ENCODE measurements around the gene AIG1.
"Not testable (repeated sequence)": the region's sequence is repeated elsewhere in the genome, so short reads cannot be mapped to it uniquely, and the experiment has no call there.

The AIG1 gene

DNA sequence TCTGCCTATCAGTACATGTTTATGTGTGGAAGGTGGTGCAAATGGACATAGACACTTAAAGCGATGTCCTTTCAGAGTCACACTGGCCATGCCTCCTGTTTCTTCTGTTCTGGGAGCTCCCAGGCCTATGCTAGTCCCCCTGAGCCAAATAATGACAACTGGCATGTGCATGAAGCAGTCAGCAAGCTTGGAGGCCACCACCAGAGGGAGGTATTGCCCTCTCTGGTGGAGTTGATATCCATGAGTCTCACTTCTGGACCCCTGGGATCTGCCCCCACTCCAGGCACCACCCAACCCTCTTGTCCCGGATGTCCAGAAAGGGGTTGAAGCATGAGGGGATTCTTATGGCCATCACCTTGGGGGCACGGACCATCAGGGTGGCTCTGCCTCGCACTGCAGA lies 172.2 kb downstream of the AIG1 start:
- Histone ChIP-seq H3K4me3 (no peak overlapping the region), H3K9me3 (no peaks in the 10 kb centered on the region), H3K4me2 (no peak overlapping the region), H3K27me3 (no peaks in the 10 kb centered on the region), H3K36me3 (no peaks in the 10 kb centered on the region), H3K4me1 (no peaks in the 10 kb centered on the region), H4K20me1 (no peaks in the 10 kb centered on the region), H3K27ac (no peak overlapping the region), H3K9ac (no peak overlapping the region)
- no peak for TF ChIP-seq Cebpa-rat (IDR thresholded peaks at IDR 0.05)

DNA sequence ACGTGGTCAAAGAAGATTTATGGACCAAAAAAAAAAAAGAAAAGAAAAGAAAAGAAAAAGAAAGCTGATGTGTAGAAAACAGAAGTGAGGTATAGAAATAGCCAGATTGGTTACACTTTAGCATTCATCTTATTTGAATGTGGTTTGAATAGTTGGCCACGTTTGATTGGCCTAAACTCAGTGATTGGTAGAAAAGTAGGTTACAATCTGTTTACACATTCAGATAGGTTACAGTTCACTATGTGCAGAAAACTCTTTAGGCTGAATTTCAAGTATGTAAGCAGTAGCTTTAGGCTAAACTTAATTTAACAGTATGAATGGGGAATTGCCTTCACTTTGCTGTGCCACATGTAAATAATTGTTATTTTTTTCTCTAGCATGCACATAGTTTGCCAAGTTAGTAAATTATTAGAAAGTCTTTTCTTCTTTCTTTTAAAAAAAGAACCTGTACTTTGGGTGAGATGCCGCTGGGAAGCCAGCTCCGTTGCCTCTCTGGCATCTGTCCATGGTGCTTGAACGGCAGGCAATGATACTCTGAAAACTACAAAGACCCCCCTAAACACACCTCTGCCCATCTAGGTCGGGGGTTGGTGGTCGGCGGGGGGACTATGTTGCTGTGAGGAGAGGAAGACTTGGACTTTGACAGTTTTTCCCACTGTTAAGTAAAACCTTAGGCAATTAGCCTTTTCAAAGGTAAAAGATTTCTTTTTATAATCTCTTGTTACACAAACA lies 173.0 kb downstream of the AIG1 start:
- Histone ChIP-seq H4K20me1 (no peaks in the 10 kb centered on the region), H3K36me3 (no peaks in the 10 kb centered on the region), H3K4me1 (no peaks in the 10 kb centered on the region), H3K27me3 (no peaks in the 10 kb centered on the region), H3K27ac (no peak overlapping the region), H3K4me2 (no peak overlapping the region), H3K4me3 (no peak overlapping the region), H3K9ac (no peak overlapping the region), H3K9me3 (no peaks in the 10 kb centered on the region)
- no peak for TF ChIP-seq Cebpa-rat (IDR thresholded peaks at IDR 0.05)

GRCh38 chr6:143234734-143235133 lies 174.0 kb downstream of the AIG1 start:
- Histone ChIP-seq H3K4me3 (no peak overlapping the region), H3K27ac (no peak overlapping the region), H3K36me3 (no peaks in the 10 kb centered on the region), H3K27me3 (no peaks in the 10 kb centered on the region), H4K20me1 (no peaks in the 10 kb centered on the region), H3K9me3 (no peaks in the 10 kb centered on the region), H3K4me1 (no peaks in the 10 kb centered on the region), H3K4me2 (no peak overlapping the region), H3K9ac (no peak overlapping the region)
- no peak for TF ChIP-seq Cebpa-rat (IDR thresholded peaks at IDR 0.05)

- Histone ChIP-seq H3K9me3 (no peaks in the 10 kb centered on the region), H3K9ac (no peak overlapping the region), H3K4me3 (no peak overlapping the region), H3K4me1 (no peaks in the 10 kb centered on the region), H3K27ac (no peak overlapping the region), H4K20me1 (no peaks in the 10 kb centered on the region), H3K27me3 (no peaks in the 10 kb centered on the region), H3K36me3 (no peaks in the 10 kb centered on the region), H3K4me2 (no peak overlapping the region)
- no peak for TF ChIP-seq Cebpa-rat (IDR thresholded peaks at IDR 0.05)
These were observed 175.6 kb downstream of the AIG1 start for GRCh38 chr6:143236151-143236798.

DNA sequence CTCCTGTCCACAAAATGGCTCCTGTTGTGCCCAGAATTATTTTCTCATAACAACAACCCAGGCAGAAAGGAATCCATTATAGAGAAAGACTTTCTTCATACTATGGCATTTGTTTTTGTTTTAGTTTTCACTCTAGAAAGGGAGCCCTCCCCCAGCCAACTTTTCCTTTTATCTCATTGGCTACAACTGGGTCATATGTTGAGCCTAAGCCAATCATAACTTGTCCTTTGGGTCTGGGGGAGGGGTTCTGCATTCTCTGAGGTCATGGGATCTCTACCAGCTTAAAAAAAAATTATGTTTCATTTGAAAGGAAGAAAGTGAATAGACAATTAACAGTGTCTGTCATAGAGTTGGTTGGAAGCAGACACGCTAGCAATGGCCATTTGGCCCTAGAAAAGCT lies 177.6 kb downstream of the AIG1 start:
- Histone ChIP-seq H3K4me1 (no peaks in the 10 kb centered on the region), H3K4me3 (no peak overlapping the region), H3K9ac (no peak overlapping the region), H3K27me3 (no peaks in the 10 kb centered on the region), H3K36me3 (no peaks in the 10 kb centered on the region), H3K9me3 (no peaks in the 10 kb centered on the region), H3K27ac (no peak overlapping the region), H3K4me2 (no peak overlapping the region), H4K20me1 (no peaks in the 10 kb centered on the region)
- TF ChIP-seq Cebpa-rat (IDR thresholded peaks at IDR 0.05), result no peak

GRCh38 chr6:143241111-143241510 lies 180.4 kb downstream of the AIG1 start:
- H3K9ac ChIP-seq, result no peak overlapping the region
- no peaks in the 10 kb centered on the region for H3K4me1 ChIP-seq
- no peaks in the 10 kb centered on the region for H3K27me3 ChIP-seq
- H4K20me1 ChIP-seq, result no peaks in the 10 kb centered on the region
- TF ChIP-seq Cebpa-rat (IDR thresholded peaks at IDR 0.05), result no peak
- no peak overlapping the region for H3K4me3 ChIP-seq
- H3K36me3 ChIP-seq, result no peaks in the 10 kb centered on the region
- H3K4me2 ChIP-seq, result no peak overlapping the region
- H3K9me3 ChIP-seq, result peaks cover 4% of the 10 kb centered on the region; the same call in 1 of the 2 replicates
- H3K27ac ChIP-seq, result no peak overlapping the region

GRCh38 chr6:143241911-143242310 lies 181.2 kb downstream of the AIG1 start:
- Histone ChIP-seq H3K9ac (no peak overlapping the region), H3K9me3 (peaks cover 10% of the 10 kb centered on the region; the same call in 1 of the 2 replicates), H3K4me1 (no peaks in the 10 kb centered on the region), H3K27ac (no peak overlapping the region), H3K4me2 (no peak overlapping the region), H4K20me1 (no peaks in the 10 kb centered on the region), H3K36me3 (no peaks in the 10 kb centered on the region), H3K4me3 (no peak overlapping the region), H3K27me3 (no peaks in the 10 kb centered on the region)
- TF ChIP-seq Cebpa-rat (IDR thresholded peaks at IDR 0.05), result no peak

DNA sequence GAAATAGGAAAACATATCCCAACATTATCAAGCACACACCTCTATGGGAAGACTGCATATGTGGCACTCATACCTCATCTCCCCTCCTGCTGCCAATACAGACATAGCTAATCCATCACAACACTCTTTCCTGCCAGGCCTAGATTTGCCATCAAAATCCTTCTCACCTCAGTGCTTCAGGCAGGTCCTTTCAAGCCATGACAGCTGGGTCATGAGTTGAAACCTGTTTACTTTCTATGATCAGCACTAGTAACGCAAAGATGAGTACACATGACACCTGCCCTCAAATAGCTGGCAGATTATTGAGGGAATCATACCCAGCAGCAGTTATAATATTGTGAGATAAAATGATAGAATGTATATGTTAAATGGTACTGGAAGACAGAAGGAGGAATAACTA lies 183.1 kb downstream of the AIG1 start:
- TF ChIP-seq Cebpa-rat (IDR thresholded peaks at IDR 0.05), result no peak
- no peak overlapping the region for H3K4me2 ChIP-seq
- no peaks in the 10 kb centered on the region for H4K20me1 ChIP-seq
- no peaks in the 10 kb centered on the region for H3K27me3 ChIP-seq
- H3K4me3 ChIP-seq, result no peak overlapping the region
- H3K9ac ChIP-seq, result no peak overlapping the region
- no peaks in the 10 kb centered on the region for H3K4me1 ChIP-seq
- H3K36me3 ChIP-seq, result no peaks in the 10 kb centered on the region
- H3K27ac ChIP-seq, result no peak overlapping the region
- peaks cover 11% of the 10 kb centered on the region; the same call in 1 of the 2 replicates for H3K9me3 ChIP-seq

DNA sequence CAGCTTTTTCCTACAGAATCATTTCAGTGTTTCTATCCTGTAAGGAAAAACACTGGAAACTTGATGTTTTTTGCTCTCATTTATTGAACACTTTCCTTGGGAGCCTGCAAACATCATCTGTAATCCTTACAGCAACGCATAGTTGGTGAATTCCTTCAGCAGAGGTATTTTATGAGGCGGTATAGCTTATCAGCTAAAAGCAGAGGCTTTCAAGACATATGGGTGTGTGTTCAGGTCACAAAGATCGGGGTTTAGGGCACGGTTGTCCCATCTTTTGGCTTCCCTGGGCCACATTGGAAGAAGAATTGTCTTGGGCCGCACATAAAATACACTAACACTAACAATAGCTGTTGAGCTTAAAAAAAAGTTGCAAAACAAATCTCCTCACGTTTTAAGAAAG lies 185.0 kb downstream of the AIG1 start:
- Histone ChIP-seq H4K20me1 (no peaks in the 10 kb centered on the region), H3K4me1 (no peaks in the 10 kb centered on the region), H3K27me3 (no peaks in the 10 kb centered on the region), H3K9ac (no peak overlapping the region), H3K36me3 (no peaks in the 10 kb centered on the region), H3K4me3 (no peak overlapping the region), H3K4me2 (no peak overlapping the region), H3K27ac (no peak overlapping the region), H3K9me3 (peaks cover 11% of the 10 kb centered on the region; the same call in 1 of the 2 replicates)
- TF ChIP-seq Cebpa-rat (IDR thresholded peaks at IDR 0.05), result no peak

DNA sequence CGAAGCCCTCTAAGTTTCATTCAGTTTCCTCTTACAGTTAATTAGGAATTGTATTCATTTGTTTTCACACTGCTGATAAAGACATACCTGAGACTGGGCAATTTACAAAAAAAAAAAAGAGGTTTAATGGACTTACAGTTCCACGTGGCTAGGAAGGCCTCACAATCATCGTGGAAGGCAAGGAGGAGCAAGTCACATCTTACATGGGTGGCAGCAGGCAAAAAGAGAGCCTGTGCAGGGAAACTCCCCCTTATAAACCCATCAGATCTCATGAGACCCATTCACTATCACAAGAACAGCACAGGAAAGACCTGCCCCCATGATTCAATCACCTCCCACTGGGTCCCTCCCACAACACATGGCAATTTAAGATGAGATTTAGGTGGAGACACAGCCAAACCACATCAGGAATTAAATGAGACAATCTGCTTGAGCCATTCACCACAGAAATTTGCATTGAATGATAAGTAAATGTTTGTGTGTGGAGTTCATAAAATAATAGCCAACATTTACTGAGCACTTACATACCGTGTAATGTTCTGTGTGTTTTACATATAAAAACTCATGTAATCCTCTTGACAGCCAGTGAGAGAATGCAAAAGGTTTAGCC lies 185.6 kb downstream of the AIG1 start:
- not testable (repeated sequence) for H3K27me3 ChIP-seq, H3K9ac ChIP-seq, H4K20me1 ChIP-seq, H3K27ac ChIP-seq, H3K4me2 ChIP-seq, H3K4me1 ChIP-seq, H3K36me3 ChIP-seq, H3K4me3 ChIP-seq
- peaks cover 11% of the 10 kb centered on the region; the same call in 1 of the 2 replicates for H3K9me3 ChIP-seq

Measured in BLaER1 (cell line).